GM12878 (cell line): ENCODE data around the gene PTPRD. TPM values are rescaled to one million over a fixed set of nuclear protein-coding genes. Genes with fewer than 3 reads are reported as not detected.

Source experiments
- ATAC-seq: fragments of 200-7000 bp; cut with Tn5 transposase; 3 replicates; pipeline ENCODE4 v1.9.1; 2020; ENCODE audit warnings: mild to moderate bottlenecking, moderate library complexity
- BruUV-seq: library from RNA; stranded (reverse); fragments of 400-500 nt; replicated peaks from 2 replicates; lab custom pipeline; 2021; lab: Mats Ljungman, UMichigan
- CTCF ChIA-PET: fragments of 300-600 bp; sonication (Branson Sonifier 250); formaldehyde crosslinking; extraction: SDS; loops from one replicate; lab custom pipeline; 2021; ENCODE audit warnings: inconsistent platforms; lab: Yijun Ruan, JAX
- POLR2A ChIA-PET: fragments of 350-600 bp; formaldehyde crosslinking; extraction: SDS; loops from one replicate; lab custom pipeline; 2021; ENCODE audit warnings: inconsistent platforms; lab: Charles Lee
- RAD21 ChIA-PET: fragments of 300-600 bp; sonication (Branson Sonifier 250); formaldehyde crosslinking; loops from one replicate; lab custom pipeline; 2023; ENCODE audit warnings: antibody characterized with exemption; ENCODE audit not compliant: unreplicated experiment; lab: Charles Lee
- SMC1A ChIA-PET: fragments of 300-600 bp; sonication (Branson Sonifier 250); formaldehyde crosslinking; loops from one replicate; lab custom pipeline; 2023; ENCODE audit not compliant: unreplicated experiment, uncharacterized antibody; lab: Charles Lee
- DNase-seq: peaks from one replicate; pipeline ENCODE4 v3.0.0-alpha.2; 2011; ENCODE audit warnings: low read depth, low spot score
- FAIRE-seq: peaks from 3 replicates; lab custom pipeline; 2011; peaks lifted over from hg19 to GRCh38; lab: Jason Lieb, UNC
- H2AFZ ChIP-seq: 2 replicates; pipeline ENCODE4 v1.6.0; 2011; ENCODE audit warnings: low read depth, low read length, control low read depth; ENCODE audit not compliant: control insufficient read depth
- H3K27ac ChIP-seq: 2 replicates; pipeline ENCODE4 v1.5.1; 2011; ENCODE audit warnings: control low read depth; ENCODE audit not compliant: control insufficient read depth, insufficient read depth
- H3K27me3 ChIP-seq, 2 experiments: replicated peaks in 1 of 2; 2 replicates each; pipeline versions ENCODE4 v1.6.0 to v1.6.1; 2011; ENCODE audit warnings: low read length in 1 of 2; ENCODE audit not compliant: control insufficient read depth in 2 of 2, insufficient read depth in 2 of 2
- H3K36me3 ChIP-seq, 2 experiments: 2 replicates each; pipeline ENCODE4 v1.5.1; 2011; ENCODE audit warnings: low read length in 1 of 2; ENCODE audit not compliant: control insufficient read depth in 2 of 2, insufficient read depth in 2 of 2
- H3K4me1 ChIP-seq: 2 replicates; pipeline ENCODE4 v1.6.1; 2011; ENCODE audit warnings: mild to moderate bottlenecking, low read length, moderate library complexity, mixed read lengths; ENCODE audit not compliant: control insufficient read depth, insufficient read depth
- H3K4me2 ChIP-seq: 2 replicates; pipeline ENCODE4 v1.6.0; 2011; ENCODE audit warnings: control low read depth; ENCODE audit not compliant: control insufficient read depth, insufficient read depth
- H3K4me3 ChIP-seq: fragments of 200-600 bp; sonication (generic); 2 replicates; pipeline ENCODE4 v1.5.1; 2016
- H3K79me2 ChIP-seq: 2 replicates; pipeline ENCODE4 v1.6.0; 2011; ENCODE audit warnings: low read length; ENCODE audit not compliant: control insufficient read depth, insufficient read depth
- H3K9ac ChIP-seq: 2 replicates; pipeline ENCODE4 v1.8.0; 2011; ENCODE audit warnings: low read length, control low read depth, mixed read lengths; ENCODE audit not compliant: control insufficient read depth, insufficient read depth
- H3K9me3 ChIP-seq: replicated peaks from 3 replicates; pipeline ENCODE4 v1.5.1; 2011; ENCODE audit warnings: mild to moderate bottlenecking, low read length; ENCODE audit not compliant: control insufficient read depth, insufficient read depth
- H4K20me1 ChIP-seq: 2 replicates; pipeline ENCODE4 v1.6.0; 2011; ENCODE audit not compliant: control insufficient read depth, insufficient read depth
- CHD1 ChIP-seq: IDR thresholded peaks from 2 replicates; pipeline ENCODE4 v1.6.1; 2012; ENCODE audit warnings: low read depth, low read length, improper control_type of control experiment
- CHD2 ChIP-seq: IDR thresholded peaks from 2 replicates; pipeline ENCODE4 v1.6.1; 2011; ENCODE audit warnings: low read depth, low read length, improper control_type of control experiment, borderline replicate concordance
- FOXM1 ChIP-seq: IDR thresholded peaks from 2 replicates; pipeline ENCODE4 v1.6.1; 2012; ENCODE audit warnings: low read depth, mild to moderate bottlenecking, inconsistent platforms, low read length, moderate library complexity
- GABPA ChIP-seq: IDR thresholded peaks from 2 replicates; pipeline ENCODE4 v1.6.1; 2014; ENCODE audit warnings: antibody characterized with exemption, low read depth, mild to moderate bottlenecking, inconsistent platforms
- HDAC6 ChIP-seq: fragments of 200-600 bp; sonication (generic); IDR thresholded peaks from one replicate; pipeline ENCODE4 v1.8.0; 2017; ENCODE audit warnings: antibody characterized with exemption; ENCODE audit not compliant: unreplicated experiment
- IKZF2 ChIP-seq, 2 experiments: fragments of 450-650 bp; IDR thresholded peaks; 2 replicates each; pipeline ENCODE4 v1.6.1; 2017; ENCODE audit warnings: mild to moderate bottlenecking in 2 of 2, moderate library complexity in 2 of 2
- KLF5 ChIP-seq: fragments of 450-650 bp; IDR thresholded peaks from 2 replicates; pipeline ENCODE4 v1.6.1; 2014; ENCODE audit warnings: mild to moderate bottlenecking; ENCODE audit not compliant: partially characterized antibody
- LARP7 ChIP-seq: fragments of 450-650 bp; IDR thresholded peaks from 2 replicates; pipeline ENCODE4 v1.6.1; 2017; ENCODE audit warnings: mild to moderate bottlenecking
- MTA3 ChIP-seq: IDR thresholded peaks from 2 replicates; pipeline ENCODE4 v1.6.1; 2012; ENCODE audit warnings: low read length, inconsistent platforms, borderline replicate concordance
- MXI1 ChIP-seq: fragments of 150-350 bp; IDR thresholded peaks from 2 replicates; pipeline ENCODE4 v1.6.1; 2011; ENCODE audit warnings: low read depth, mild to moderate bottlenecking, inconsistent platforms, low read length, improper control_type of control experiment
- POLR2AphosphoS5 ChIP-seq: IDR thresholded peaks from 2 replicates; pipeline ENCODE4 v1.6.1; 2011; ENCODE audit warnings: mild to moderate bottlenecking, low read length, inconsistent platforms
- RAD21 ChIP-seq: IDR thresholded peaks from 2 replicates; pipeline ENCODE4 v1.6.1; 2011; ENCODE audit warnings: mild to moderate bottlenecking, low read depth, low read length, moderate library complexity; ENCODE audit not compliant: insufficient read depth
- SMAD1 ChIP-seq: fragments of 450-650 bp; IDR thresholded peaks from 2 replicates; pipeline ENCODE4 v1.6.1; 2018; ENCODE audit warnings: mild to moderate bottlenecking, low read depth; ENCODE audit not compliant: partially characterized antibody
- SP1 ChIP-seq: IDR thresholded peaks from one replicate; pipeline ENCODE4 v1.6.1; 2011; ENCODE audit warnings: low read depth, low read length
- TBL1XR1 ChIP-seq: IDR thresholded peaks from 2 replicates; pipeline ENCODE4 v1.6.1; 2012; ENCODE audit warnings: low read depth, low read length, improper control_type of control experiment
- TCF3 ChIP-seq: IDR thresholded peaks from 2 replicates; pipeline ENCODE4 v1.6.1; 2012; ENCODE audit warnings: low read depth, mild to moderate bottlenecking, low read length, borderline replicate concordance; ENCODE audit not compliant: insufficient read depth
- ZNF274 ChIP-seq: IDR thresholded peaks from one replicate; pipeline ENCODE4 v1.8.0; 2011; ENCODE audit not compliant: insufficient read length, insufficient read depth
- WGBS: methylation state at CpG from one replicate; pipeline ENCODE4 v1.1.6; 2016; ENCODE audit warnings: low lambda C conversion rate; ENCODE audit not compliant: insufficient replicate concordance, insufficient coverage; ENCODE audit errors: missing lambda C conversion rate; 5-methylcytosine and 5-hydroxymethylcytosine counted together
- in situ Hi-C: fragments of 300-500 bp; cut with MboI; formaldehyde crosslinking; loops from 9 replicates; pipeline ENCODE4 v1.14.3; 2018; ENCODE audit warnings: mixed read lengths
- intact Hi-C: fragments of 100-400 bp; cut with micrococcal nuclease; formaldehyde crosslinking; loops from one replicate; pipeline ENCODE4 v1.14.2; 2022; ENCODE audit not compliant: unreplicated experiment
- polyA plus RNA-seq, 11 experiments: library from polyadenylated mRNA; depleted of rRNA in 4 of 11; unstranded in 6 of 11; stranded (reverse) in 5 of 11; fragments of >200 nt; fragmentation: Nextera tagmentation in 4 of 11; fragmentation: Illumina TruSeq in 1 of 11; extraction: Ambion mirVana in 4 of 11; extraction: Trizol in 1 of 11; gene quantifications; 1 replicate in 1 of 11; 2 replicates in 10 of 11; pipeline versions ENCODE4 v1.2.1 to v1.2.3, GENCODE V29; 2011 to 2016; ENCODE audit warnings: inconsistent platforms in 2 of 11, missing spikeins in 2 of 11, low read depth in 1 of 11
- total RNA-seq, 4 experiments: library from RNA; depleted of rRNA in 3 of 4; stranded (reverse); fragments of >200 nt in 3 of 4; fragmentation: Illumina TruSeq in 1 of 4; extraction: Trizol in 1 of 4; gene quantifications; 2 replicates each; pipeline versions ENCODE4 v1.2.1 to v1.2.3, GENCODE V29; 2013 to 2021
- TF ChIP-seq, protein P1 (sequence below): fragments of 450-650 bp; formaldehyde crosslinking; IDR thresholded peaks from 2 replicates; pipeline ENCODE4 v1.4.0; 2022; ENCODE audit warnings: mild to moderate bottlenecking, moderate library complexity
- TF ChIP-seq, protein P2 (sequence below): fragments of 450-650 bp; IDR thresholded peaks from 2 replicates; pipeline ENCODE4 v1.6.1; 2017; ENCODE audit warnings: mild to moderate bottlenecking, moderate library complexity

The PTPRD gene
- total and polyA plus RNA-seq, 10 of the 15 experiments (the other 5 are each of a cell fraction or from before 2014, with no cell fraction given) = under 0.01 to 0.05 (median 0.01) TPM; not detected in 7

DNA sequence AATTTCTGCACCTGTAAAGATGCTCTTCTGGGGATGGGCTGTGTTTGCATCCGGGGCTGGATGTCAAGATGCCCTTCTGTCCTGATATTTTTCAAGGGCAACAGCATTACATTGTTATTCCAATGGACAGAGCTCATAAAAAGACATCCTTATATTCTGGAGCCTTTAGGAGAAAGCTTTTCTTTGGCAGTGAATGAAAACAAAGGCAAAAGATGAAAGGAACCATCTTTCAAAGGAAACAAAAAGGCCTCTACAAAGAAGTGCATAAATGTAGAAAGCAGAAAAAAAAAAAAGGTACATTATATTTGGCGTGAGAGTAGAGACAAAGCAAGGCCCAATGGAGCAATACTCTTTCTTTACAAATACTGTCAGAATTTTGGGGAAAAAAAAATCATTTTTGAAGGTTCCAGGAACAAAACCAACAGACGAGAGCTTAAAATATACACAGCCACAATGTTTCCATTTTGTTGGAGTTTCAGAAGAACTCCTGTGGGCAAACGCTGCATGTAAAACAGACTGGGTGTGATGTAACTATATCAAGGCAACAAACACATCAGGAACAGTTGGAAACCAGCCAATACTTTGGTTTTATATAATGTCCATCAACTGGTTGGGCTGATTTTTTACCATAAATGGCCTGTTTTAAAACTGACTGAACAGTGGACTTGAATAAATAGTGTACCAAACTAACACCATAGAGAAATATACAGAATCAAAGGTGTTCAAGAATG, 1927.7 kb downstream of the PTPRD start:
- no peak for ATAC-seq
- RAD21 ChIA-PET = no interaction called here
- in situ Hi-C loops = no loop called here
- TF ChIP-seq GABPA (no peak), CHD1 (no peak), CHD2 (no peak), KLF5 (no peak), FOXM1 (no peak), IKZF2 (IDR thresholded peaks at IDR 0.05) (no peak), LARP7 (no peak), HDAC6 (no peak), TCF3 (no peak), SP1 (no peak), RAD21 (no peak), TBL1XR1 (no peak), MTA3 (no peak), SMAD1 (no peak), MXI1 (no peak), ZNF274 (no peak), POLR2AphosphoS5 (no peak)
- TF ChIP-seq, protein P1, sequence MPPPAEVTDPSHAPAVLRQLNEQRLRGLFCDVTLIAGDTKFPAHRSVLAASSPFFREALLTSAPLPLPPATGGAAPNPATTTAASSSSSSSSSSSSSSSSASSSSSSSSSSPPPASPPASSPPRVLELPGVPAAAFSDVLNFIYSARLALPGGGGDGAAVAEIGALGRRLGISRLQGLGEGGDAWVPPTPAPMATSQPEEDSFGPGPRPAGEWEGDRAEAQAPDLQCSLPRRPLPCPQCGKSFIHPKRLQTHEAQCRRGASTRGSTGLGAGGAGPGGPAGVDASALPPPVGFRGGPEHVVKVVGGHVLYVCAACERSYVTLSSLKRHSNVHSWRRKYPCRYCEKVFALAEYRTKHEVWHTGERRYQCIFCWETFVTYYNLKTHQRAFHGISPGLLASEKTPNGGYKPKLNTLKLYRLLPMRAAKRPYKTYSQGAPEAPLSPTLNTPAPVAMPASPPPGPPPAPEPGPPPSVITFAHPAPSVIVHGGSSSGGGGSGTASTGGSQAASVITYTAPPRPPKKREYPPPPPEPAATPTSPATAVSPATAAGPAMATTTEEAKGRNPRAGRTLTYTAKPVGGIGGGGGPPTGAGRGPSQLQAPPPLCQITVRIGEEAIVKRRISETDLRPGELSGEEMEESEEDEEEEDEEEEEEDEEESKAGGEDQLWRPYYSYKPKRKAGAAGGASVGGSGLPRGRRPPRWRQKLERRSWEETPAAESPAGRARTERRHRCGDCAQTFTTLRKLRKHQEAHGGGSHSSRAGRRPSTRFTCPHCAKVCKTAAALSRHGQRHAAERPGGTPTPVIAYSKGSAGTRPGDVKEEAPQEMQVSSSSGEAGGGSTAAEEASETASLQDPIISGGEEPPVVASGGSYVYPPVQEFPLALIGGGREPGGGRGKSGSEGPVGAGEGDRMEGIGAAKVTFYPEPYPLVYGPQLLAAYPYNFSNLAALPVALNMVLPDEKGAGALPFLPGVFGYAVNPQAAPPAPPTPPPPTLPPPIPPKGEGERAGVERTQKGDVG = no peak
- TF ChIP-seq, protein P2, sequence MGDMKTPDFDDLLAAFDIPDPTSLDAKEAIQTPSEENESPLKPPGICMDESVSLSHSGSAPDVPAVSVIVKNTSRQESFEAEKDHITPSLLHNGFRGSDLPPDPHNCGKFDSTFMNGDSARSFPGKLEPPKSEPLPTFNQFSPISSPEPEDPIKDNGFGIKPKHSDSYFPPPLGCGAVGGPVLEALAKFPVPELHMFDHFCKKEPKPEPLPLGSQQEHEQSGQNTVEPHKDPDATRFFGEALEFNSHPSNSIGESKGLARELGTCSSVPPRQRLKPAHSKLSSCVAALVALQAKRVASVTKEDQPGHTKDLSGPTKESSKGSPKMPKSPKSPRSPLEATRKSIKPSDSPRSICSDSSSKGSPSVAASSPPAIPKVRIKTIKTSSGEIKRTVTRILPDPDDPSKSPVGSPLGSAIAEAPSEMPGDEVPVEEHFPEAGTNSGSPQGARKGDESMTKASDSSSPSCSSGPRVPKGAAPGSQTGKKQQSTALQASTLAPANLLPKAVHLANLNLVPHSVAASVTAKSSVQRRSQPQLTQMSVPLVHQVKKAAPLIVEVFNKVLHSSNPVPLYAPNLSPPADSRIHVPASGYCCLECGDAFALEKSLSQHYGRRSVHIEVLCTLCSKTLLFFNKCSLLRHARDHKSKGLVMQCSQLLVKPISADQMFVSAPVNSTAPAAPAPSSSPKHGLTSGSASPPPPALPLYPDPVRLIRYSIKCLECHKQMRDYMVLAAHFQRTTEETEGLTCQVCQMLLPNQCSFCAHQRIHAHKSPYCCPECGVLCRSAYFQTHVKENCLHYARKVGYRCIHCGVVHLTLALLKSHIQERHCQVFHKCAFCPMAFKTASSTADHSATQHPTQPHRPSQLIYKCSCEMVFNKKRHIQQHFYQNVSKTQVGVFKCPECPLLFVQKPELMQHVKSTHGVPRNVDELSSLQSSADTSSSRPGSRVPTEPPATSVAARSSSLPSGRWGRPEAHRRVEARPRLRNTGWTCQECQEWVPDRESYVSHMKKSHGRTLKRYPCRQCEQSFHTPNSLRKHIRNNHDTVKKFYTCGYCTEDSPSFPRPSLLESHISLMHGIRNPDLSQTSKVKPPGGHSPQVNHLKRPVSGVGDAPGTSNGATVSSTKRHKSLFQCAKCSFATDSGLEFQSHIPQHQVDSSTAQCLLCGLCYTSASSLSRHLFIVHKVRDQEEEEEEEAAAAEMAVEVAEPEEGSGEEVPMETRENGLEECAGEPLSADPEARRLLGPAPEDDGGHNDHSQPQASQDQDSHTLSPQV = no peak

More for the DNA sequence above, 1927.7 kb downstream of the PTPRD start:
- Histone ChIP-seq H3K4me1 (no peaks in the 10 kb centered on the region), H4K20me1 (no peaks in the 10 kb centered on the region), H3K27ac (no peak overlapping the region), H2AFZ (no peak overlapping the region), H3K9ac (no peak overlapping the region), H3K4me2 (no peak overlapping the region), H3K4me3 (no peak overlapping the region), H3K36me3 (no peaks in the 10 kb centered on the region), H3K27me3 (no peaks in the 10 kb centered on the region; a peak in 1 of 4 replicates), H3K79me2 (no peaks in the 10 kb centered on the region), H3K9me3 (no peaks in the 10 kb centered on the region)
- BruUV-seq = no TSS peak
- intact Hi-C loops = no loop called here
- ChIA-PET POLR2A (no interaction called here), SMC1A (interaction anchor here (0.9 kb wide), 1 partner anchor 34 kb away, joined by 3 read pairs; no protein-coding TSS in a partner anchor), CTCF (no interaction called here)
- DNase-seq (no peak), FAIRE-seq (no peak)
- WGBS = 1% methylated on average over 4 of the region's 4 CpGs
